22Rv1 (cell line): Measurements from ENCODE around the gene SMYD2.

ENCODE experiments used
- CTCF ChIP-seq: fragments of 450-650 bp; IDR thresholded peaks from 2 replicates; pipeline ENCODE4 v1.5.1; 2017; ENCODE audit warnings: mild to moderate bottlenecking
- ZFX ChIP-seq: fragments of 450-650 bp; IDR thresholded peaks from 2 replicates; pipeline ENCODE4 v1.6.1; 2017; ENCODE audit warnings: antibody characterized with exemption, borderline replicate concordance

GRCh38 chr1:214271995-214272731 lies 8.8 kb upstream of the SMYD2 start:
- TF ChIP-seq CTCF = no peak
- no peak for TF ChIP-seq ZFX
